Body of pancreas (tissue), 4 donors: ENCODE measurements around the gene MYMX.

Experiments
- POLR2A ChIP-seq, 3 donors: fragments of 450-650 bp; IDR thresholded peaks; one replicate each; pipeline ENCODE4 v1.6.1; 2016; ENCODE audit warnings: antibody characterized with exemption in 3 of 3, mild to moderate bottlenecking in 2 of 3
- TF ChIP-seq, protein P1 (sequence below), 7 experiments: fragments of 450-650 bp in 4 of 7; fragments of 200-600 bp in 3 of 7; sonication (generic) in 3 of 7; IDR thresholded peaks; one replicate each; pipeline ENCODE4 v1.5.1; 2016 to 2019; ENCODE audit warnings: antibody characterized with exemption in 7 of 7

DNA sequence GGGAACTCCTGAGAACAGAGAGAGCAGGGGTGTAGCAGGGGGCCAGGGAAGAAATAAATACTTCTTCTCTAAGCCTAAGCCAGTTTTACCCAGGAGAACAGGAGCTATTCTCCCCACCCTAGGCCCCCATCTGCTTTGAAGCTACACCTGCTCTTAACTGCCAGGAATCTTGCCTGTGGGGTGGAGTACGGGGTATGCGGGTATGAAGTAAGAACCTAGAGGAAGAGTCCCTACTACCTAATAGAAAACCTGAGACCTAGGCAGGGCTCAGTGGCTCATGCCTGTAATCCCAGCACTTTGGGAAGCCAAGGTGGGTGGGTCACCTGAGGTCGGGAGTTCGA, 8.2 kb downstream of the MYMX start:
- no peak for TF ChIP-seq POLR2A (IDR thresholded peaks at IDR 0.05)
- TF ChIP-seq, protein P1, sequence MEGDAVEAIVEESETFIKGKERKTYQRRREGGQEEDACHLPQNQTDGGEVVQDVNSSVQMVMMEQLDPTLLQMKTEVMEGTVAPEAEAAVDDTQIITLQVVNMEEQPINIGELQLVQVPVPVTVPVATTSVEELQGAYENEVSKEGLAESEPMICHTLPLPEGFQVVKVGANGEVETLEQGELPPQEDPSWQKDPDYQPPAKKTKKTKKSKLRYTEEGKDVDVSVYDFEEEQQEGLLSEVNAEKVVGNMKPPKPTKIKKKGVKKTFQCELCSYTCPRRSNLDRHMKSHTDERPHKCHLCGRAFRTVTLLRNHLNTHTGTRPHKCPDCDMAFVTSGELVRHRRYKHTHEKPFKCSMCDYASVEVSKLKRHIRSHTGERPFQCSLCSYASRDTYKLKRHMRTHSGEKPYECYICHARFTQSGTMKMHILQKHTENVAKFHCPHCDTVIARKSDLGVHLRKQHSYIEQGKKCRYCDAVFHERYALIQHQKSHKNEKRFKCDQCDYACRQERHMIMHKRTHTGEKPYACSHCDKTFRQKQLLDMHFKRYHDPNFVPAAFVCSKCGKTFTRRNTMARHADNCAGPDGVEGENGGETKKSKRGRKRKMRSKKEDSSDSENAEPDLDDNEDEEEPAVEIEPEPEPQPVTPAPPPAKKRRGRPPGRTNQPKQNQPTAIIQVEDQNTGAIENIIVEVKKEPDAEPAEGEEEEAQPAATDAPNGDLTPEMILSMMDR (IDR thresholded peaks at IDR 0.05): no peak
